Measurements from ENCODE around the gene GPC4.

GRCh38 chrX:133418588-133418987 lies 3.3 kb upstream of the GPC4 start:
- TF ChIP-seq CTCF (conservative IDR thresholded peaks at IDR 0.05 in 1 of 2, IDR thresholded peaks at IDR 0.05 in 1 of 2; ENCODE audit: extremely low read depth in 1 of 2, insufficient read depth in 1 of 2, low read depth in 1 of 2, low read length in 2 of 2) = no peak
- no peak for TF ChIP-seq EZH2 (IDR thresholded peaks at IDR 0.05; ENCODE audit: borderline replicate concordance, low read length)
